Stimulated activated CD4-positive, alpha-beta T cell treated with anti-CD3 and anti-CD28 coated beads, Interleukin-1b, Interleukin-23, amount 100 ng/mL, for 48 hours (primary cell): Measurements from ENCODE around the gene PTH2.
A peak's percentile ranks its signal among the peaks of the same experiment; 100 is the strongest.
"Not testable (repeated sequence)": the region's sequence is repeated elsewhere in the genome, so short reads cannot be mapped to it uniquely, and the experiment has no call there.

ENCODE experiments used
- DNase-seq: peaks from one replicate; pipeline ENCODE4 v3.0.0-alpha.2; 2020

Gene PTH2

DNA sequence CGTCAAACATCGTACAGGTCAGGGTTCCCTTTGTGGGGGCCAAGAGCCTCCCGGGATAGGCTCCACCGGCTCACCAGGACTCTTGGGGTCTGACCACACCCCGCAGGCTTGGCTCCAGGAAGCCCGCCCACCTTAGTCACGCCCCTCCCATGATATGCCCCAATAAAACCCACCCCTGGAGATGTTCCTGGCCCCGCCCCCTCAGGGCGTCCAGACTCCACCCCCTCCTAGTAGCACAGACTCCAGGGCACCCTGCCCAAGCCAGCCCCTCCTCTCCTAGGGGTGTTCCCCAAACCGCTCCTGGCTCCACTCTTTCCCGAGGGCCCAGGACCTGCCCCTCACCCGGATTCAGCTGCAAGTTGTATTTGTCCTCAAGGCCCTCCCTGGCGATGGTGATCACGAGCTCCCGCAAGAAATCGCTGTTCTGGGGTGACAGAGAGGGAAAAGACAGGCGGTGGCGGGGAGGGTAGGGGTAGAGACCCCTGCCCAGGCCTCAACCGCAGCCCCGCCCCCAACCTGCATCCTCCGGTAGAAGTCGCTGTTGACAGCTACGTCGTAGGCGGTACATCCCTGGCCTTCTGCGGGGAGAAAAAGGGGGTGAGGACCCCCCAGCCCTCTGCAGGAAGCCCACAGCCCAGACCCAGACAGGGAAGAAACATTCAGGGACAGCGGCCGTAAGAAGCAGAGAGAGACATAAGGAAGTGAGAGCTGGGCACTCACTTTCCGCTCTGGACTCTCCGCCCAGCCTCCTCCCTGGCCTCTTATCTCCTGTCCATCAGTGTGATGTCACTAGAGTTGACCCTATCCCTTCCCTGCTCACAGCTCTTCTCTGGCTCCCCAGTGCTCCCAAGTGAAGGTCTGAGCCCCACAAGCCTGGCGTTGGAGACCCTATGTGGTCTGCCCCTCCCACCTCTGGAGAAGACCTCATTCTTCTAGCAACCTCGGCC, 24.5 kb upstream of the PTH2 start:
- DNase-seq = peak; percentile 45

GRCh38 chr19:49445997-49446396, 22.8 kb upstream of the PTH2 start:
- no peak for DNase-seq

GRCh38 chr19:49444100-49444700, 21.0 kb upstream of the PTH2 start:
- DNase-seq = not testable (repeated sequence)

GRCh38 chr19:49443366-49444099, 20.3 kb upstream of the PTH2 start:
- peak; percentile 93 for DNase-seq

- peak; percentile 69 for DNase-seq
Measured at GRCh38 chr19:49442771-49443365, 19.6 kb upstream of the PTH2 start.

- DNase-seq = peak; percentile 28
Measured at GRCh38 chr19:49442354-49442753, 19.1 kb upstream of the PTH2 start.

- no peak for DNase-seq
Measured at GRCh38 chr19:49441960-49442350, 18.7 kb upstream of the PTH2 start.

GRCh38 chr19:49441210-49441959, 18.1 kb upstream of the PTH2 start, which contains the start of gene SLC17A7:
SLC17A7 (minus strand) TSS chr19:49441527; CDS start chr19:49441379, 148 bp downstream.
- DNase-seq = peak; percentile 42

DNA sequence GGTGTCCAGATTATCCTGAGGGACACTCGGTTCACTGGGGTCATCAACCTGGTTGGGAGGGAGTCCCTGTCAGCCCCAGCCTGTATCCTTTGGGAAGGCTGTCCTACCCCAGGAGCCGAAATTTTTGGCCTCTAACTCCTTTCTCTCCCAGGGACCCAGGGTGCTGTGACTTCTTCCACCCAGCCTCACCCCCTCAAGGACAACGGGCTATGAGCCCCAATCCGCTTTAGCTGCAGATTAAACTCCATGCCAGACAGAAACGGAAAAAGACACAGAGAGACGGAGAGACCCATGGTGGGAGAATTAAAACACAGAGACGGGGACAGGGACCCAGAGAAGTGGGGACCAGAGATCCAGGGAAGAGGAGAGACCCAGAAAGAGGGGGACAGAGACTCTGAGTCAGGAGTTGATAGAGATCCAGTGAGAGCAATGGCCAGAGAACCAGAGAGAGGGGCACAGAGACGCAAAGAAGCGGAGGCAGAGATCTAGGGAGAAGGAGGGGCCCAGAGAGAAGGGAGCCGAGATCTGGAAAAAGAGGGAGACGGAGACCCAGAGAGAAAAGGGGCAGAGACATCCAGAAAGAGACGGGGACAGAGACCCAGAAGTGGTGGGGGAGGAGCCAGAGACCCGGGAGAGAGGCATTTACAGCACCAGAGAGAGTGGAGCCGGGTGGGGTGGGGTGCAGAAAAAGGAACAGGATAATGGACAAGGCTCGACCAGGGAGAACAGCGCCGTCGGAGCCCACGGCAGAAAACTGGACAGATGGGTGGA, 17.4 kb upstream of the PTH2 start:
- DNase-seq = no peak

GRCh38 chr19:49439836-49440235, 16.6 kb upstream of the PTH2 start:
- no peak for DNase-seq

DNA sequence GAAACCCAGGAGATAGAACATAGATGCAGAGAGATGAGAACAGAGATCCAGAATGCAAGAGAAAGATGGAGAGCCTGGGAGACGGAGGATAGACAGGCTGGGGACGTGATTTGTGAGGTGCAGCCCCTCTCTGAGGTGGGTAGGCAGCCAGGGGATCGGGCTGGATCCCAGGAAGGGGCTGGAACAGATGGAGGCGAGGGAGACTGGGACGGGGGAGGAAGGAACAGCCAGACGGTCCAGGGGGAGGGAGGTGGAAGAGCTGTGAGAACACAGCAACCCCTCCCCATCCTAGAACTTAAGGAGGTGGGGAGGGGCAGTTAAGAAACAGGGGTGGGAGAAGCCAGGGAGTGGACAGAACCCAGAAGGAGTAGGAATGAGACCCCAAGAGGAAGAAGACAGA, 15.0 kb upstream of the PTH2 start:
- DNase-seq = no peak

- DNase-seq = no peak
Measured at GRCh38 chr19:49437231-49437630, 14.0 kb upstream of the PTH2 start.

GRCh38 chr19:49436381-49437017, 13.3 kb upstream of the PTH2 start:
- DNase-seq = peak; percentile 76

GRCh38 chr19:49435670-49436069, 12.4 kb upstream of the PTH2 start:
- DNase-seq = no peak

DNA sequence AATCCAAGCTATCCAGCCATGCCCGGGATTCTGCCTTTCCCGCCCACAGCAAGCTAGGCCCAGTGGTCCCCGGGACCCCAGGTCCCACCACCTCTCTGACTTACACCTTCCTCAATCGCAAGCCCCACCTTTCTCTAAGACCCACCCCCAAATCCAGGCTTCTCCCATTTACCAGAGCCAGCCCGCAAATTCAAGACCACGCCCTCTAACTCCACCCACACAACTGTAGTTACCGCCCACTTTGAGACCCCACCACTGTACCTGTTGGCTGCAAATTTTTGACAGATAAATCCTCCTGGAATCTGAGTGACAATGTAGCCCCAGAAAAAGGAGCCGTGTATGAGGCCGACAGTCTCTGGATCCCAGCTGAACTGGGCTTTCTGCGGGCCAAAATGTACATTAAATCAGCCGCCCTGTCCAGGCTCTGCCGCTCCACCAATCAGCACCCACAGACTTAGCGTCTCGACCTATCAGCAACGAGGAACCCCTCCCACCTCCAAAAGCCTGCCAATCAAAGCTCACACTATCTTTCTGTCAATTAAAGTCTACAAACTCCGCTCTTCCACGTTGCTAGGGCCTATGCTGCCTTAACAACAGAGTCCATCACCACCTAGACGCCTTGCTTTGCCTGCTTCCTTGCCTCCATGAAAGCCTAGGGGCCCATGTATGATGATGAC, 11.8 kb upstream of the PTH2 start:
- DNase-seq = no peak

DNA sequence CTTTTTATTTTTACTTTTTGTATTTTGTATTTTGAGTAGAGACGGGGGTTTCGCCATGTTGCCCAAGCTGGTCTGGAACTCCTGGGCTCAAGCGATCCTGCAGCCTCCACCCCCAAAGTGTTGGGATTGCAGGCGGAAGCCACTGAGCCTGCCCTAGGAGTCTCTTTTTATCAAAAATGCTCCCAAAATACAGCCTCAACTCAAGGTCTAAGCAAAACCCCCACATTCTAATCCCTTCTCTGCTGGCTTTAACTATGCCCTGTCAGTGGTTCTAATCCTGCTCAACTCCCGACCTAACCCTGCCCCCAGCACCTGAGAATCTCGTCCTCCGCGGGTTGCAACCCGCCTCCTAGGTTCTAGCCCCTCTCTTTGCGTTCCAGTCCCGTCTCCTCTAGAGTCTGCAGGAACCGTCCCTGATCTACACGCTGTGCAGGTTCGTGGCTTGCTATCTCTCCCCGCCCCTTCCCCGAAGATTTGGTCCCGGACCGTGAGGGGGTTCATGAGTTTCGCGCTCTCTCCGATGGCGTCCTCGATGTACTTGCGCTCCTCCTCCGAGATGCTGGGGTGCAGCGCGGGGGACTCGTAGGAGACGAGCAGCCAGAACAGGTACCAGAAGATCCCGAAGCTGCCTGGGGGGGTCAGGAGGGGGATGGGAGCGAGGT, 10.1 kb upstream of the PTH2 start:
- no peak for DNase-seq

- DNase-seq = peak; percentile 35
Measured at GRCh38 chr19:49432141-49433073, 9.2 kb upstream of the PTH2 start.

- DNase-seq = peak; percentile 39
Measured at GRCh38 chr19:49431330-49431749, 8.1 kb upstream of the PTH2 start.
